Measurements from ENCODE around the gene PFKFB2.

PFKFB2 gene

GRCh38 chr1:207045453-207045852, 7.6 kb upstream of the PFKFB2 start:
- H3K27ac ChIP-seq: no peak overlapping the region
- TF ChIP-seq ZFX (IDR thresholded peaks at IDR 0.05) (no peak), CTCF (conservative IDR thresholded peaks at IDR 0.05) (no peak)

- TF ChIP-seq ZFX (IDR thresholded peaks at IDR 0.05) (no peak), CTCF (conservative IDR thresholded peaks at IDR 0.05) (no peak)
- no peak overlapping the region for H3K27ac ChIP-seq
Observed at GRCh38 chr1:207047505-207047904, 5.6 kb upstream of the PFKFB2 start.

- H3K27ac ChIP-seq: no peak overlapping the region
Observed at GRCh38 chr1:207048041-207048440, 5.0 kb upstream of the PFKFB2 start.

GRCh38 chr1:207049054-207049453, 4.0 kb upstream of the PFKFB2 start:
- no peak overlapping the region; the same call in 1 of the 2 replicates for H3K27ac ChIP-seq
- TF ChIP-seq ZFX (IDR thresholded peaks at IDR 0.05) (no peak), CTCF (conservative IDR thresholded peaks at IDR 0.05) (no peak)

More at GRCh38 chr1:207048041-207048440, 5.0 kb upstream of the PFKFB2 start:
- TF ChIP-seq ZFX (IDR thresholded peaks at IDR 0.05) (no peak), CTCF (conservative IDR thresholded peaks at IDR 0.05) (no peak)

GRCh38 chr1:207049514-207049913, 3.6 kb upstream of the PFKFB2 start:
- TF ChIP-seq ZFX (IDR thresholded peaks at IDR 0.05) (no peak), CTCF (conservative IDR thresholded peaks at IDR 0.05) (no peak)
- no peak overlapping the region; the same call in 1 of the 2 replicates for H3K27ac ChIP-seq

GRCh38 chr1:207049974-207050391, 3.1 kb upstream of the PFKFB2 start:
- TF ChIP-seq ZFX (IDR thresholded peaks at IDR 0.05) (no peak), CTCF (conservative IDR thresholded peaks at IDR 0.05) (peak; percentile 93)
- peak overlapping the region; percentile 99 for H3K27ac ChIP-seq

- TF ChIP-seq CTCF (conservative IDR thresholded peaks at IDR 0.05) (no peak), ZFX (IDR thresholded peaks at IDR 0.05) (0 out of 2 replicates have a peak, but pooled peaks have one; percentile 44)
- H3K27ac ChIP-seq: peak overlapping the region; percentile 99
Observed at GRCh38 chr1:207050480-207051190, 2.4 kb upstream of the PFKFB2 start.

All from C4-2B (cell line).